EL (cell line): ENCODE data around the gene MPP2.
A peak's percentile ranks its signal among the peaks of the same experiment; 100 is the strongest.
"Not testable (repeated sequence)": the region's sequence is repeated elsewhere in the genome, so short reads cannot be mapped to it uniquely, and the experiment has no call there.

Experiments
- DNase-seq: peaks from one replicate; pipeline ENCODE4 v3.0.0-alpha.2; 2016

The MPP2 gene

GRCh38 chr17:43927929-43928328, 20.6 kb upstream of the MPP2 start:
- not testable (repeated sequence) for DNase-seq

GRCh38 chr17:43927060-43927864, 19.9 kb upstream of the MPP2 start:
- no peak for DNase-seq

- no peak for DNase-seq
These were observed 17.2 kb upstream of the MPP2 start for GRCh38 chr17:43924558-43924957.

GRCh38 chr17:43920500-43921095, 13.3 kb upstream of the MPP2 start:
- no peak for DNase-seq

GRCh38 chr17:43918026-43918389, 10.7 kb upstream of the MPP2 start:
- no peak for DNase-seq

GRCh38 chr17:43917348-43918025, 10.2 kb upstream of the MPP2 start:
- DNase-seq, result no peak

GRCh38 chr17:43917016-43917347, 9.6 kb upstream of the MPP2 start:
- no peak for DNase-seq

GRCh38 chr17:43916385-43916784, 9.0 kb upstream of the MPP2 start:
- DNase-seq, result no peak

GRCh38 chr17:43915559-43915958, 8.2 kb upstream of the MPP2 start:
- no peak for DNase-seq

- DNase-seq, result no peak
These were observed 7.1 kb upstream of the MPP2 start for GRCh38 chr17:43914451-43914850.

GRCh38 chr17:43913584-43913983, 6.2 kb upstream of the MPP2 start:
- no peak for DNase-seq

- DNase-seq, result no peak
These were observed 5.4 kb upstream of the MPP2 start for GRCh38 chr17:43912635-43913304.

GRCh38 chr17:43911904-43912303, 4.6 kb upstream of the MPP2 start:
- DNase-seq, result no peak

- no peak for DNase-seq
These were observed 2.3 kb upstream of the MPP2 start for GRCh38 chr17:43909537-43910231.

- DNase-seq, result peak; percentile 80
These were observed 824 bp upstream of the MPP2 start for GRCh38 chr17:43907998-43908721.

GRCh38 chr17:43906951-43907424, 348 bp downstream of the MPP2 start:
- DNase-seq, result no peak

GRCh38 chr17:43905985-43906852, 1.1 kb downstream of the MPP2 start:
- peak; percentile 72 for DNase-seq

GRCh38 chr17:43905400-43905984, 1.8 kb downstream of the MPP2 start:
- DNase-seq, result no peak

- no peak for DNase-seq
These were observed 5.3 kb downstream of the MPP2 start for GRCh38 chr17:43901861-43902589.
